ENCODE data around the gene GGT6. TPM values are rescaled to one million over a fixed set of nuclear protein-coding genes. Genes with fewer than 3 reads are reported as not detected.

Gene GGT6
- total RNA-seq, 2 donors from 2014 or later = not detected

DNA sequence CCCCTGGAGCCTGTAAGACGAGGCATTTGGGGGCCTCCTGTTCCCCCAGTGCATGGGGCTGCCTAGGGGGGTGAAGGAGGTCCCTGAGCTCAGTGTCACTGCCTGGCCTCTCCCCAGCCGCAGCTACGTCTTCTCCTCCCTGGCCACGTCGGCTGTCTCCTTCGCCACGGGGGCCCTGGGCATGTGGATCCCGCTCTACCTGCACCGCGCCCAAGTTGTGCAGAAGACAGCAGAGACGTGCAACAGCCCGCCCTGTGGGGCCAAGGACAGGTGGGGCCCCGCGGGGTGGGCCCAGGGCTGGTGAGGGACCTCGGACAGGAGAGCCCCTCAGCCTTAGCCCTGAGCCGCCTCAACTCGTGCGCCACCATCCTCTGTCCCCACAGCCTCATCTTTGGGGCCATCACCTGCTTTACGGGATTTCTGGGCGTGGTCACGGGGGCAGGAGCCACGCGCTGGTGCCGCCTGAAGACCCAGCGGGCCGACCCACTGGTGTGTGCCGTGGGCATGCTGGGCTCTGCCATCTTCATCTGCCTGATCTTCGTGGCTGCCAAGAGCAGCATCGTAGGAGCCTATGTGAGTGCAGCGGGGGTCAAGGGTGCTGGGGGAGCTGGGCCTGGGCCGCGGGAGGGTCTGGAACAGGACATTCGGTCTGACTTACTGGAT is 27.4 kb downstream of the GGT6 start:
- Histone ChIP-seq H3K9me3 (no peaks in the 10 kb centered on the region), H3K4me3 (no peak overlapping the region), H3K27me3 (no peaks in the 10 kb centered on the region), H3K36me3 (peaks cover 5% of the 10 kb centered on the region), H3K27ac (peak overlapping the region in 1 of 2 donors; percentile 49), H3K4me1 (peaks cover 0 to 73% of the 10 kb centered on the region in 2 donors)
- TF ChIP-seq, protein P1, sequence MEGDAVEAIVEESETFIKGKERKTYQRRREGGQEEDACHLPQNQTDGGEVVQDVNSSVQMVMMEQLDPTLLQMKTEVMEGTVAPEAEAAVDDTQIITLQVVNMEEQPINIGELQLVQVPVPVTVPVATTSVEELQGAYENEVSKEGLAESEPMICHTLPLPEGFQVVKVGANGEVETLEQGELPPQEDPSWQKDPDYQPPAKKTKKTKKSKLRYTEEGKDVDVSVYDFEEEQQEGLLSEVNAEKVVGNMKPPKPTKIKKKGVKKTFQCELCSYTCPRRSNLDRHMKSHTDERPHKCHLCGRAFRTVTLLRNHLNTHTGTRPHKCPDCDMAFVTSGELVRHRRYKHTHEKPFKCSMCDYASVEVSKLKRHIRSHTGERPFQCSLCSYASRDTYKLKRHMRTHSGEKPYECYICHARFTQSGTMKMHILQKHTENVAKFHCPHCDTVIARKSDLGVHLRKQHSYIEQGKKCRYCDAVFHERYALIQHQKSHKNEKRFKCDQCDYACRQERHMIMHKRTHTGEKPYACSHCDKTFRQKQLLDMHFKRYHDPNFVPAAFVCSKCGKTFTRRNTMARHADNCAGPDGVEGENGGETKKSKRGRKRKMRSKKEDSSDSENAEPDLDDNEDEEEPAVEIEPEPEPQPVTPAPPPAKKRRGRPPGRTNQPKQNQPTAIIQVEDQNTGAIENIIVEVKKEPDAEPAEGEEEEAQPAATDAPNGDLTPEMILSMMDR (IDR thresholded peaks at IDR 0.05) = no peak
- DNase-seq (ENCODE audit: low spot score) = no peak

DNA sequence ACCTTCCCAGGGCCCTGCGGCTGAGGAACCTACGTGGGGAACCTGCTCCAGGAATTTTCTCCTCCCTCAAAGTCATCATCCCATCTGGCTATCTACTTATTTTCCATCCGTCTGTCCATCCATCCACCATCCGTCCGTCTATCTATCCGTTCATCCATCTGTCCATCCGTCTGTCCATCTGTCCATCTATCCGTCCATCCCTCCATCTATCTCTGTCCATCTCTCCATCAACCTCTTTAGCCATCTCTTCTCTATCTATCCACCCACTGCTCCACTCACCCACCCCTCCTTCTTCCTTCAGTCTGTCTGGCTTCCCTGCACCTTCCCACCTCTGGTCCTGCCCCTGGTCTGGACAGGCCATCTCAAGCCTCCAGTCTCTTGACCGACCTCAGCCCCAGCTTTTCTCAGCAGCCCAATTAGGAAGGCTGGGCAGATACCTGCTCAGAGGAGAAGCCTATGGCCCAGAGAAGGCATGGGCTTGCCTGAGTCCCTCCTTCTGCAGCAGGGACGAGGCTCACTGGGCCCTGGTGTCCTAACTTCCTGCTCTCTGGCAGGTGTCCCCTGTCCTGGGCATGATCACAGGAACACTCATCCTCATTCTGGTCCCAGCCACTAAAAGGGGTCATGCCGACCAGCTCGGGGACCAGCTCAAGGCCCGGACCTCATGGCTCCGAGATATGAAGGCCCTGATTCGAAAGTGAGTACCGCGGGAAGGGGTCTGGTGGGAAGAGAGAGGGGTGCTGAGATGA is 28.2 kb downstream of the GGT6 start:
- Histone ChIP-seq H3K27me3 (no peaks in the 10 kb centered on the region), H3K4me1 (peaks cover 0 to 71% of the 10 kb centered on the region in 2 donors), H3K36me3 (no peaks in the 10 kb centered on the region), H3K4me3 (no peak overlapping the region), H3K9me3 (no peaks in the 10 kb centered on the region), H3K27ac (peak overlapping the region in 1 of 2 donors; percentile 35)
- no peak for DNase-seq (ENCODE audit: low spot score)
- TF ChIP-seq, protein P1 (IDR thresholded peaks at IDR 0.05) = no peak

DNA sequence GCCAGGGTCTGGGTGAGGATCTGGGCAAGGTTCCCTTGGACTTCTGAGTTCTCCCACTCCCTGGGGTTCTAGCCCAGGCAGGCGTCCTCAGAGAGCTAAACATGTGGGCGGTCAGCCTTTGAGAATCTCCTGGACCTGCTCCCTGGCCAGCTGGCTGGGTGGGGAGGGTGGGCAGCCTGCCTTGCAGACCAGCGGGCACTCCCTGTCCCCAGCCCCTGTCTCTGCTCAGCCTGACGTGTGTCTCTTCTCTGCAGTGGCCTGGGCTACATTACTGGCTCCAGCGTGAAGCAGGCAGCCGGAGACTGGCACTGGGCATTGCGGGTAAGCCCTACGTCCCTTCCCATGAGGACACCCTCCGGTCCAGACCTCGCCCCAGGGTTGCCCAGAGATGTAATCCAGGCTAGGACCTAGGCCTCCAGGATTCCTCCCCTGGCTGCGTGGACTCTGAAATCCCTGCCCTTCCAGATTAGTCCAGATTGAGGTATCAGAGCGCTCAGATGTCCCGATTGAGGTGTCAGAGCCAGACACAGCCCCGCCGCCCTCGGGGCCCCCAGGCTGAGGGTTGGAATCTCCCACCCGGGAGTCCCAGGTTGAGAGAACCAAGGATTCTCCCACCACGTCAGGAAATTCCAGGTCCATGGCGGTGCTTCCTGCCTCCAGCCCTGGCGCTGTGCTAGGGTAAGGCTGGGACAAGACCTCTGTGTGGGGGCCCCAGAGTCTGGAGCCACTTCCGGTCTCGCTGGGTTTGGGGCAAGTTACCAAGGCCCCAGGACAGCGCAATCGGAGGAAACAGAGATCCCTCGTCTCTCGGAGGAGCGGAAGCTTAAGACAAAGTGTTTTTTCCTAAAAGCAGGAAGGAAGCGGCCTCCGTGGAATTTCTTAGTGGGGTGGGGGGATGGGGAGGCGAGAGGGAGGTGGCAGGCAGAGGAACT is 29.3 kb downstream of the GGT6 start:
- Histone ChIP-seq H3K9me3 (no peaks in the 10 kb centered on the region), H3K36me3 (no peaks in the 10 kb centered on the region), H3K27ac (peak overlapping the region; percentile 35 to 64), H3K27me3 (no peaks in the 10 kb centered on the region), H3K4me1 (peaks cover 0 to 63% of the 10 kb centered on the region in 2 donors), H3K4me3 (no peak overlapping the region)
- TF ChIP-seq, protein P1 (IDR thresholded peaks at IDR 0.05) = no peak
- DNase-seq (ENCODE audit: low spot score) = no peak

DNA sequence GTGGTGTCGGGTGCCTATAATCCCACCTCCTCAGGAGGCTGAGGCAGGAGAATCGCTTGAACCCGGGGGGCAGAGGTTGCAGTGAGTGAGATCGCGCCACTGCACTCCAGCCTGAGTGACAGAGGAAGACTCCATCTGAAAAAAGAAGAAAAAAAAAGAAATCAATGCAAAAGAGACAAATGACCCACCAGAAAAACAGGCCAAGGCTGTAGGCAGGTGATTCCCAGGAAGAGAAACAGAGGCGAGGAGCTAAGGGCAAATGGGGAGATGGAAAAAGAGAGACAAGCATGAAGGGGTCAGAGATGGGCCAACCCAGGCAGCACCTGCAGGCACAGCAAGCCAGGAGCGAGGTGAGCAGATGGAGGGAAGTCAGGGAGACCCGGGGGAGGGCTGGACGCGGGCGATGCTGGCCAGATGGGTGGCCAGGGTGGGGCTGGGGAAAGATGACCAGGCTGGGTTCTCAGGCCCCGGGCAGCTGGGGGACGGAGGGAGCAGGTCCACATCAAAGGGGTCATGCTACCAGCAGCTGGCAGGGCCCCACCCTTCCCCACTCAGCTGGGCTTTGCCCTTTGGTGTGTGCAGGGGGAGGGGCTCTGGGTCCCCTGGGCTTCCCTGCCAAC is 30.7 kb downstream of the GGT6 start:
- H3K4me3 ChIP-seq = no peak overlapping the region
- H3K27ac ChIP-seq = peak overlapping the region in 1 of 2 donors; percentile 35
- H3K4me1 ChIP-seq = peaks cover 0 to 49% of the 10 kb centered on the region in 2 donors
- H3K9me3 ChIP-seq = no peaks in the 10 kb centered on the region
- no peak for DNase-seq (ENCODE audit: low spot score)
- H3K27me3 ChIP-seq = no peaks in the 10 kb centered on the region
- no peaks in the 10 kb centered on the region for H3K36me3 ChIP-seq
- TF ChIP-seq, protein P1 (IDR thresholded peaks at IDR 0.05) = no peak

DNA sequence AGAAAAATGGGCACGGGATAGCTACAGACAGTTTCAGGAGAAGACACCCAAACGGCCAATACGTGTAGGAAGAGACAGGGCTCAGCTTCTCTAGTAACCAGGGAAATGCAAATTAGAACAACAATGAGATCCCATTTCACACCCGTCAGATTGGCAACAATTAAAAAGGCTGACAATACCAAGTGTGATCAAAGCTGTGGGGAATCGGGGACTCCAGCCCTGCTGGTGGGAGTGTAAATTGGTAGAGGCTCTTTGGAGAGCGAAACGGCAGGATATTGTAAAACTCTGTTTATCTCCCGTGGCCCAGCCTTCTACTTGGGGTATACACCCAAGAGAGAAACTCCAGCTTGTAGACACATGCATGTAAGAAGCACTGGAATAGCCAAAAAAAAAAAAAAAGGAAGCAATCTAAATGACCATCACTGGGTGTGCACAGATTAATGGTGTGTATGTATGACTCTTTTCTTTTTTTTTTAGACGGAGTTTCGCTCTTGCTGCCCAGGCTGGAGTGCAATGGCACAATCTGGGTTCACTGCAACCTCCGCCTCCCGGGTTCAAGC is 32.7 kb downstream of the GGT6 start:
- Histone ChIP-seq H3K36me3 (no peaks in the 10 kb centered on the region), H3K27ac (no peak overlapping the region), H3K27me3 (no peaks in the 10 kb centered on the region), H3K4me1 (peaks cover 0 to 36% of the 10 kb centered on the region in 2 donors), H3K4me3 (no peak overlapping the region), H3K9me3 (no peaks in the 10 kb centered on the region)
- TF ChIP-seq, protein P1 (IDR thresholded peaks at IDR 0.05) = no peak
- DNase-seq (ENCODE audit: low spot score) = no peak
